Small intestine (tissue), 7 donors: ENCODE data around the gene MRPL51. TPM values are rescaled to one million over a fixed set of nuclear protein-coding genes. Genes with fewer than 3 reads are reported as not detected.

Experiments
- DNase-seq, 2 donors: peaks; one replicate each; pipeline versions ENCODE4 v3.0.0 to v3.0.0-alpha.2; 2013
- FAIRE-seq: peaks from 2 replicates; lab custom pipeline; 2012; peaks lifted over from hg19 to GRCh38; lab: Jason Lieb, UNC
- H3K27ac ChIP-seq, 3 donors: one replicate each; pipeline ENCODE4 v1.5.1; 2013; ENCODE audit warnings: low read length in 2 of 3, mild to moderate bottlenecking in 2 of 3, control low read depth in 1 of 3, inconsistent platforms in 1 of 3, low read depth in 1 of 3, moderate library complexity in 1 of 3
- H3K27me3 ChIP-seq, 3 donors: one replicate each; pipeline ENCODE4 v1.6.1; 2013; ENCODE audit warnings: low read length in 3 of 3, inconsistent platforms in 1 of 3; ENCODE audit not compliant: control insufficient read depth in 3 of 3, insufficient read depth in 3 of 3
- H3K36me3 ChIP-seq, 3 donors: one replicate each; pipeline ENCODE4 v1.6.1; 2013; ENCODE audit warnings: low read length in 3 of 3, inconsistent platforms in 1 of 3, low read depth in 1 of 3, mild to moderate bottlenecking in 1 of 3, moderate library complexity in 1 of 3; ENCODE audit not compliant: control insufficient read depth in 3 of 3, insufficient read depth in 2 of 3
- H3K4me1 ChIP-seq, 3 donors: one replicate each; pipeline ENCODE4 v1.6.1; 2013; ENCODE audit warnings: low read length in 2 of 3, inconsistent platforms in 1 of 3, low read depth in 1 of 3, mild to moderate bottlenecking in 1 of 3, moderate library complexity in 1 of 3; ENCODE audit not compliant: control insufficient read depth in 3 of 3, insufficient read depth in 2 of 3
- H3K4me3 ChIP-seq, 3 donors: one replicate each; pipeline ENCODE4 v1.5.1; 2013; ENCODE audit warnings: low read length in 3 of 3, control low read depth in 1 of 3, inconsistent platforms in 1 of 3, low read depth in 1 of 3, mild to moderate bottlenecking in 1 of 3, moderate library complexity in 1 of 3
- H3K9me3 ChIP-seq, 2 donors: one replicate each; pipeline ENCODE4 v1.6.1; 2013; ENCODE audit warnings: low read depth in 1 of 2, low read length in 1 of 2; ENCODE audit not compliant: control insufficient read depth in 2 of 2, insufficient read depth in 1 of 2
- WGBS, 3 donors: extraction: QIAGEN DNeasy Blood & Tissue Kit; methylation state at CpG; one replicate each; pipeline ENCODE4 v1.1.7; 2013; 5-methylcytosine and 5-hydroxymethylcytosine counted together
- polyA plus RNA-seq, 4 donors: library from polyadenylated mRNA; stranded (reverse) in 3 of 4; unstranded in 1 of 4; fragments of 200-250 nt in 3 of 4; fragments of 120-200 nt in 1 of 4; gene quantifications; one replicate each; pipeline versions ENCODE4 v1.2.1 to v1.2.3, GENCODE V29; 2013
- donor health status: healthy with polysubstance abuse.
- donor health status: control.
- donor health status: control.
- donor health status: Bipolar disorder and iron deficiency.
- donor health status: healthy.

Gene MRPL51
- polyA plus RNA-seq, 4 donors = 88.1 to 126 (median 94.8) TPM

DNA sequence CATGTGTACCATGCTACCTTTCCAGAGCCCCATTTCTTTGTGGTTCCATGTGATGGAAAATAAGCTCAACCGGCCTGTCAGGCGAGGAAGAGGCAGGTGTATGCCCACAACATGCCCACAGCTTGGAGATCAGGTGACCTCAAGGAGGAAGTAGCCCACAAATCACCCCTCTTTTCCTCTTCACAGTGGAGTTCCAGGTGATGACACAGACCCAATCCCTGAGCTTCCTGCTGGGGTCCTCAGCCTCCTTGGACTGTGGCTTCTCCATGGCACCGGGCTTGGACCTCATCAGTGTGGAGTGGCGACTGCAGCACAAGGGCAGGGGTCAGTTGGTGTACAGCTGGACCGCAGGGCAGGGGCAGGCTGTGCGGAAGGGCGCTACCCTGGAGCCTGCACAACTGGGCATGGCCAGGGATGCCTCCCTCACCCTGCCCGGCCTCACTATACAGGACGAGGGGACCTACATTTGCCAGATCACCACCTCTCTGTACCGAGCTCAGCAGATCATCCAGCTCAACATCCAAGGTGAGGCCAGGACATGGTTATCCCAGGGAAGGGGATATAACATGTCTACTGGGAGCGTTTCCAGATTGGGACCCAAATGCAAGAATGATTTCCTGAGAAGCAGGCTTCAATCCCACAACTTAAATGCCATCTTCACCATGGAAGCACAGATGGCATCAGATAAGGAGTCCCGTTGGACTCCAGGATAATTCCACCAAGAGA is 35.7 kb downstream of the MRPL51 start:
- H3K36me3 ChIP-seq = peaks cover 21 to 71% (median 36%) of the 10 kb centered on the region in 3 donors
- no peak for FAIRE-seq

GRCh38 chr12:6452944-6453630 is 40.0 kb downstream of the MRPL51 start:
- FAIRE-seq (no peak), DNase-seq (peak; percentile 43 to 78)
- no peaks in the 10 kb centered on the region for H3K27me3 ChIP-seq
- peak overlapping the region; percentile 92 to 96 (median 94) for H3K27ac ChIP-seq
- 14 to 37% (median 26%) methylated on average over 17 of the region's 17 CpGs for WGBS, 3 donors
- H3K36me3 ChIP-seq = peaks cover 4 to 44% (median 19%) of the 10 kb centered on the region in 3 donors
- peaks cover 0 to 18% (median 4%) of the 10 kb centered on the region in 3 donors for H3K4me1 ChIP-seq
- no peaks in the 10 kb centered on the region for H3K9me3 ChIP-seq
- H3K4me3 ChIP-seq = peak overlapping the region in 2 of 3 donors; percentile 70 to 75

More for the DNA sequence above, 35.7 kb downstream of the MRPL51 start:
- DNase-seq = no peak
- H3K27me3 ChIP-seq = no peaks in the 10 kb centered on the region
- H3K4me3 ChIP-seq = no peak overlapping the region
- no peaks in the 10 kb centered on the region for H3K9me3 ChIP-seq
- WGBS, 3 donors = 84 to 91% (median 88%) methylated on average over 12 of the region's 12 CpGs
- H3K27ac ChIP-seq = no peak overlapping the region
- peaks cover 0 to 10% (median 0%) of the 10 kb centered on the region in 3 donors for H3K4me1 ChIP-seq

DNA sequence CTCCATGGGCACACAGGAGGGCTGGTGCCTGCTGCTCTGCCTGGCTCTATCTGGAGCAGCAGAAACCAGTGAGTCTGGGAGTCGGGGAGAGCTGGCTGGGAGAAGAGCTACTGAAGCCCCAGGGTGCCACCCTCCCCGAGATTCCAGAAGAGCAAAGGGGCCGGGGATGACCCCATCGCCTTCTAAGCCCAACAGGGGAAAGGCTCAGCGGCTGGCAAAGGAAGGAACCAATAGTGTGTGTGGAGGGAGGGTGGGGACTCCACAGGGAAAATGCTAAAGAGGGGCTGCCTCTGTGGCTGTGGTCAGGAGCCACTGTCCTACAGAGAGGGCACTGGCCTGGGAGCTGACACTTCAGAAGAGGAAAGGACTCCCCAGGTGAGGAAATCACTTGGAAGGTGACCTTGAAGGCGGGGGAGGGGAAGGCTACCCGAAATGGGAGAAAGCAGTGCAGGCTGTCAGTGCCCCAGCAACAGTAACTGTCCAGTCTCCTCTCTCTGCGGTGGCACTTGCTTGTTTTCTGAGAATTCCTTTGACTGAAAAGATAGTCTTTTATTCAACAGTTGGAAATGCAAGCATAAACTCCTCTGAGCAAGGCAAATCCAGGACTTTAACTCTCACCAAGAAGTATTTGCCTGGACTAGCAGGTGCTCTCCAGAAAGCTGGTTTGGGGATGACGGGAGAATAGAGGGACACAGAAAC is 40.7 kb downstream of the MRPL51 start:
- no peak for FAIRE-seq
- no peaks in the 10 kb centered on the region for H3K9me3 ChIP-seq
- H3K4me1 ChIP-seq = peaks cover 0 to 18% (median 4%) of the 10 kb centered on the region in 3 donors
- peaks cover 4 to 40% (median 14%) of the 10 kb centered on the region in 3 donors for H3K36me3 ChIP-seq
- H3K27ac ChIP-seq = peak overlapping the region; percentile 92 to 96 (median 94)
- DNase-seq = peak; percentile 65 to 74
- no peaks in the 10 kb centered on the region for H3K27me3 ChIP-seq
- peak overlapping the region; percentile 70 to 80 (median 75) for H3K4me3 ChIP-seq
- 0 to 4% (median 3%) methylated on average over 9 of the region's 9 CpGs for WGBS, 3 donors

- no peak for FAIRE-seq
- peak within 1 kb of the TSS; percentile 92 to 96 (median 94) for H3K27ac ChIP-seq
- no peaks in the 10 kb centered on the region for H3K9me3 ChIP-seq
- WGBS, 3 donors = 0 to 1% (median 0%) methylated on average over 26 to 27 of the region's 27 CpGs
- H3K4me1 ChIP-seq = peaks cover 0 to 18% (median 4%) of the 10 kb centered on the region in 3 donors
- H3K27me3 ChIP-seq = no peaks in the 10 kb centered on the region
- DNase-seq = peak; percentile 93 to 95
- H3K4me3 ChIP-seq = peak within 1 kb of the TSS; percentile 70 to 80 (median 75)
- peaks cover 2 to 41% (median 9%) of the 10 kb centered on the region in 3 donors for H3K36me3 ChIP-seq
These were observed 41.5 kb downstream of the MRPL51 start, which contains the start of gene TAPBPL for GRCh38 chr12:6451348-6452244. TAPBPL (plus strand) TSS chr12:6452042; CDS start chr12:6452249, 207 bp downstream.

DNA sequence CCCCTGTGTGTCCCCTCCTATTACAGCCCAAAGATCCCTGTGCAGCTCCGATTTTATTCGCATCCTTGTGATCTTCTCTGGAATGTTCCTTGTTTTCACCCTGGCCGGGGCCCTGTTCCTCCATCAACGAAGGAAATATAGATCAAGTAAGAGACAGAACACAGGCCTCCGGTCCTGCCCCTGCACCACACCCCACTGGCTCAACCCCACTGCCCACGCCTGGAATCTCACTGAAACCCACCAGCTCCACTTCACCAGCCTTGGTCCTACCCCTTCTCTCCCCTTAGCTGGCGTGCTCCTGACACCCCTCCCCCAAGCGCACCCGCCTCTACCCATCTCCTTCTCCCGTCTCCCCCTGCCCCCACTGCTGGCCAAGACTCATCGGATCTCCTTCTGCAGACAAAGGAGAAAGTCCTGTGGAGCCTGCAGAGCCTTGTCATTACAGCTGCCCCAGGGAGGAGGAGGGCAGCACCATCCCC is 42.2 kb downstream of the MRPL51 start:
- H3K27ac ChIP-seq = peak overlapping the region; percentile 92 to 96 (median 94)
- H3K36me3 ChIP-seq = peaks cover 2 to 41% (median 9%) of the 10 kb centered on the region in 3 donors
- 6 to 9% (median 7%) methylated on average over 11 of the region's 11 CpGs for WGBS, 3 donors
- no peak for FAIRE-seq
- H3K27me3 ChIP-seq = no peaks in the 10 kb centered on the region
- no peaks in the 10 kb centered on the region for H3K9me3 ChIP-seq
- H3K4me1 ChIP-seq = peaks cover 0 to 18% (median 4%) of the 10 kb centered on the region in 3 donors
- H3K4me3 ChIP-seq = peak overlapping the region; percentile 34 to 75 (median 70)
- no peak for DNase-seq

DNA sequence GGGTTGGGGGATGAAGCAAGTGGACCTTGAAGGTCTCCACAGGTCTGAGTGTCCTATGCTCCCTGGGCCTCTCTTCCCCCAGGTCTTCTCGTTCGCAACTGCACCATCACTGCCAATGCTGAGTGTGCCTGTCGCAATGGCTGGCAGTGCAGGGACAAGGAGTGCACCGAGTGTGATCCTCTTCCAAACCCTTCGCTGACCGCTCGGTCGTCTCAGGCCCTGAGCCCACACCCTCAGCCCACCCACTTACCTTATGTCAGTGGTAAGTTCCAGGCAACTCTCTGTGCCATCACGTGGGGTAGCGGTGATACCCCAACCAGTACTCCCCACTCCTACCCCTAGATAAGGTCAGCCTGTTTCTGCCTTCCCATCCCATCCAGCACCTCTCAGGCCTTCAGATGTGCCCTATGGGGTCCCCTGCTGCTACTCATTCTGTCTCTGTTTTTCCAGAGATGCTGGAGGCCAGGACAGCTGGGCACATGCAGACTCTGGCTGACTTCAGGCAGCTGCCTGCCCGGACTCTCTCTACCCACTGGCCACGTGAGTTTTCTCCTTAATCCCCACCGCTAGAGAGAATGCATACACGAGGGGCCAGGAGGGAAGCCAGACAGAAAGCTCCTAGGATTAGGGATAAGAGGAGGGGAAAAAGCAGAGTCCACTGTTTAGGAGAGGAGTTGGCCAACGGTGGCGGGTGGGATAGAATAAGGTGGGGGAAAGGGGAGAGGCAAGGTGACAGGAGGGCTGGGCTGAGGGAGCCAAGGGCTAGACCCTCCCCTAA is 42.8 kb downstream of the MRPL51 start:
- FAIRE-seq (no peak), DNase-seq (peak in 1 of 2 donors; percentile 11)
- H3K36me3 ChIP-seq = peaks cover 2 to 45% (median 6%) of the 10 kb centered on the region in 3 donors
- peak overlapping the region in 2 of 3 donors; percentile 70 to 75 for H3K4me3 ChIP-seq
- peaks cover 0 to 18% (median 4%) of the 10 kb centered on the region in 3 donors for H3K4me1 ChIP-seq
- H3K27me3 ChIP-seq = no peaks in the 10 kb centered on the region
- no peaks in the 10 kb centered on the region for H3K9me3 ChIP-seq
- H3K27ac ChIP-seq = peak overlapping the region in 2 of 3 donors; percentile 94 to 96
- 75 to 81% (median 78%) methylated on average over 16 of the region's 16 CpGs for WGBS, 3 donors
